Vagina (tissue), 2 donors: ENCODE measurements around the gene SLC12A8.

Source experiments
- CTCF ChIP-seq, 3 experiments: fragments of 450-650 bp in 2 of 3; fragments of 200-600 bp in 1 of 3; sonication (generic) in 1 of 3; IDR thresholded peaks; one replicate each; pipeline ENCODE4 v1.5.1; 2017 to 2019; ENCODE audit warnings: antibody characterized with exemption in 3 of 3, mild to moderate bottlenecking in 2 of 3, moderate library complexity in 2 of 3
- POLR2A ChIP-seq, 2 donors: fragments of 450-650 bp; IDR thresholded peaks; one replicate each; pipeline ENCODE4 v1.6.1; 2017; ENCODE audit warnings: antibody characterized with exemption in 2 of 2, mild to moderate bottlenecking in 2 of 2, moderate library complexity in 2 of 2
- POLR2AphosphoS5 ChIP-seq, 2 donors: sonication (generic); formaldehyde crosslinking; IDR thresholded peaks; one replicate each; pipeline ENCODE4 v1.9.0; 2017; ENCODE audit warnings: antibody characterized with exemption in 2 of 2, mild to moderate bottlenecking in 2 of 2, low read depth in 1 of 2; ENCODE audit not compliant: insufficient read depth in 1 of 2

- TF ChIP-seq CTCF (IDR thresholded peaks at IDR 0.05): no peak
- no peak for TF ChIP-seq POLR2A (IDR thresholded peaks at IDR 0.05)
- no peak for TF ChIP-seq POLR2AphosphoS5 (IDR thresholded peaks at IDR 0.05; ENCODE audit: insufficient read depth in 1 of 2, low read depth in 1 of 2)
These were observed 26.7 kb downstream of the SLC12A8 start for GRCh38 chr3:125185805-125186204.
